Mammary epithelial cell (primary cell): ENCODE results near the gene PLD3.

ENCODE experiments used
- CTCF ChIP-seq, 2 donors: IDR thresholded peaks in 1 of 2; conservative IDR thresholded peaks in 1 of 2; 2 replicates each; pipeline ENCODE4 v1.5.1; 2011 to 2012; ENCODE audit warnings: inconsistent platforms in 2 of 2, low read length in 2 of 2, mild to moderate bottlenecking in 2 of 2, control low read depth in 1 of 2, low read depth in 1 of 2; ENCODE audit not compliant: insufficient read depth in 1 of 2; ENCODE audit errors: extremely low read depth in 1 of 2
- EZH2 ChIP-seq: IDR thresholded peaks from 2 replicates; pipeline ENCODE4 v1.6.1; 2012; ENCODE audit warnings: low read length, inconsistent platforms, borderline replicate concordance

DNA sequence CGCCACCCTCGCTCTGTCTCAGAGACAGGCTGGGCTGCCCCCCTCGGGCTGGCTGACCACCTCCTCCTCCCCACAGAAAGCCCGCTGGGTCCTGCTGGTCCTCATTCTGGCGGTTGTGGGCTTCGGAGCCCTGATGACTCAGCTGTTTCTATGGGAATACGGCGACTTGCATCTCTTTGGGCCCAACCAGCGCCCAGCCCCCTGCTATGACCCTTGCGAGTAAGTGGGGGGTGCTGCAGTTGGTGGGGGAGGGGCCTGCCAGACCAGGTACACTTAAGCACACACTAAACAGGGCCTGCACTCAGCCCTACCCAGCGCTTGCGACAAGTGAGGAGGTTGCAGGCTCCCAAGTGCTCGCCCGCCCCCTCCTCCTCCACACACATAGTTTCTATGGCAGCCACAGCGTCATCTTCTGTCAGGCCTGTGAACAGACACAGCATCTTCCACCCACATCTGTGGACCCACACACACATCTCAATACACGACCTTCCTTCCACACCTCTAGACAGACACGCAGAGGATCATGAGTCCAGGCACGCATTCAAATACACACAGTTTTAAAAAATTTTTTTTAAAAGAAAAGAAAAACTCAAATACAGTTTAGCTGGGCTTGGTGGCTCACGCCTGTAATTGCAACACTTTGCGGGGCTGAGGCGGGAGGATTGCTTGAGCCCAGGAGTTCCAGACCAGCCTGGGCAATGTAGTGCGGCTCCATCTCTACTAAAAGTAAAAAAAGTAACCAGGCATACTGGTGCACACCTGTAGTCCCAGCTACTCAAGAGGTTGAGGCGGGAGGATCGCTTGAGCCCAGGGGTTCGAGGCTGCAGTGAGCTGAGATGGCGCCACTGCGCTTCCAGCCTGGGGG lies 18.4 kb downstream of the PLD3 start:
- no peak for TF ChIP-seq CTCF (conservative IDR thresholded peaks at IDR 0.05 in 1 of 2, IDR thresholded peaks at IDR 0.05 in 1 of 2; ENCODE audit: extremely low read depth in 1 of 2, insufficient read depth in 1 of 2, low read depth in 1 of 2, low read length in 2 of 2)
- no peak for TF ChIP-seq EZH2
